Hepatocyte (in vitro differentiated cells): ENCODE results near the gene SLC17A2. TPM values are rescaled to one million over a fixed set of nuclear protein-coding genes. Genes with fewer than 3 reads are reported as not detected.
A peak's percentile ranks its signal among the peaks of the same experiment; 100 is the strongest.
"Not testable (repeated sequence)": the region's sequence is repeated elsewhere in the genome, so short reads cannot be mapped to it uniquely, and the experiment has no call there.

Source experiments
- DNase-seq: peaks from one replicate; pipeline ENCODE4 v3.0.0-alpha.2; 2016; ENCODE audit warnings: low spot score
- H2AFZ ChIP-seq: fragments of 200-600 bp; sonication (generic); 2 replicates; pipeline ENCODE4 v1.6.0; 2016; ENCODE audit warnings: antibody characterized with exemption, mild to moderate bottlenecking
- H3K27ac ChIP-seq: fragments of 200-600 bp; sonication (generic); 2 replicates; pipeline ENCODE4 v1.5.1; 2016; ENCODE audit warnings: mild to moderate bottlenecking
- H3K27me3 ChIP-seq: fragments of 200-600 bp; sonication (generic); 2 replicates; pipeline ENCODE4 v1.6.1; 2016
- H3K36me3 ChIP-seq: fragments of 200-600 bp; sonication (generic); replicated peaks from 2 replicates; pipeline ENCODE4 v1.5.1; 2016; ENCODE audit warnings: low read depth; ENCODE audit not compliant: insufficient read depth
- H3K4me1 ChIP-seq: fragments of 200-600 bp; sonication (generic); 2 replicates; pipeline ENCODE4 v1.5.1; 2016; ENCODE audit warnings: mild to moderate bottlenecking, moderate library complexity; ENCODE audit not compliant: insufficient read depth
- H3K4me2 ChIP-seq: fragments of 200-600 bp; sonication (generic); 2 replicates; pipeline ENCODE4 v1.6.0; 2016
- H3K4me3 ChIP-seq: fragments of 200-600 bp; sonication (generic); 2 replicates; pipeline ENCODE4 v1.5.1; 2016; ENCODE audit warnings: mild to moderate bottlenecking
- H3K79me2 ChIP-seq: fragments of 200-600 bp; sonication (generic); 2 replicates; pipeline ENCODE4 v1.6.0; 2017; ENCODE audit warnings: mild to moderate bottlenecking
- H3K9me2 ChIP-seq: fragments of 200-600 bp; sonication (generic); replicated peaks from 2 replicates; pipeline ENCODE4 v1.6.0; 2017; ENCODE audit warnings: mild to moderate bottlenecking; ENCODE audit not compliant: insufficient read depth
- H3K9me3 ChIP-seq: fragments of 200-600 bp; sonication (generic); 2 replicates; pipeline ENCODE4 v1.5.1; 2016; ENCODE audit warnings: low read depth, mild to moderate bottlenecking
- H4K20me1 ChIP-seq: fragments of 200-600 bp; sonication (generic); 2 replicates; pipeline ENCODE4 v1.6.0; 2016; ENCODE audit warnings: mild to moderate bottlenecking; ENCODE audit not compliant: insufficient read depth, poor library complexity, severe bottlenecking
- EZH2 ChIP-seq: fragments of 200-600 bp; sonication (generic); IDR thresholded peaks from 2 replicates; pipeline ENCODE4 v1.6.1; 2016; ENCODE audit warnings: antibody characterized with exemption, mild to moderate bottlenecking, borderline replicate concordance
- EZH2phosphoT487 ChIP-seq: fragments of 200-600 bp; sonication (generic); IDR thresholded peaks from one replicate; pipeline ENCODE4 v1.6.1; 2018; ENCODE audit warnings: antibody characterized with exemption, mild to moderate bottlenecking, low read depth, moderate library complexity; ENCODE audit not compliant: unreplicated experiment, severe bottlenecking
- WGBS: methylation state at CpG from one replicate; pipeline ENCODE4 v1.1.6; 2016; ENCODE audit warnings: low lambda C conversion rate; ENCODE audit errors: missing lambda C conversion rate; 5-methylcytosine and 5-hydroxymethylcytosine counted together
- polyA plus RNA-seq: library from polyadenylated mRNA; unstranded; fragments of >200 nt; fragmentation: Nextera tagmentation; extraction: Ambion mirVana; gene quantifications from 2 replicates; pipeline ENCODE4 v1.2.1, GENCODE V29; 2016
- total RNA-seq: library from RNA; depleted of rRNA; stranded (reverse); fragments of >200 nt; gene quantifications from 2 replicates; pipeline ENCODE4 v1.2.3, GENCODE V29; 2014
- TF ChIP-seq, protein P1 (sequence below): fragments of 200-600 bp; sonication (generic); IDR thresholded peaks from 2 replicates; pipeline ENCODE4 v1.5.1; 2016; ENCODE audit warnings: antibody characterized with exemption, mild to moderate bottlenecking; ENCODE audit not compliant: poor library complexity

Gene SLC17A2
- total and polyA plus RNA-seq, 2 experiments from 2014 or later, result 2.8 to 6.4 TPM

GRCh38 chr6:25946631-25947030, 16.1 kb upstream of the SLC17A2 start:
- H3K9me3 ChIP-seq, result no peaks in the 10 kb centered on the region
- H3K4me3 ChIP-seq, result no peak overlapping the region
- H3K36me3 ChIP-seq, result no peaks in the 10 kb centered on the region
- H3K27ac ChIP-seq, result no peak overlapping the region
- no peak overlapping the region for H2AFZ ChIP-seq
- DNase-seq, result no peak
- H4K20me1 ChIP-seq, result no peaks in the 10 kb centered on the region
- WGBS, result 81% methylated on average over 2 of the region's 2 CpGs
- no peak for TF ChIP-seq EZH2phosphoT487
- no peak for TF ChIP-seq EZH2
- TF ChIP-seq, protein P1, sequence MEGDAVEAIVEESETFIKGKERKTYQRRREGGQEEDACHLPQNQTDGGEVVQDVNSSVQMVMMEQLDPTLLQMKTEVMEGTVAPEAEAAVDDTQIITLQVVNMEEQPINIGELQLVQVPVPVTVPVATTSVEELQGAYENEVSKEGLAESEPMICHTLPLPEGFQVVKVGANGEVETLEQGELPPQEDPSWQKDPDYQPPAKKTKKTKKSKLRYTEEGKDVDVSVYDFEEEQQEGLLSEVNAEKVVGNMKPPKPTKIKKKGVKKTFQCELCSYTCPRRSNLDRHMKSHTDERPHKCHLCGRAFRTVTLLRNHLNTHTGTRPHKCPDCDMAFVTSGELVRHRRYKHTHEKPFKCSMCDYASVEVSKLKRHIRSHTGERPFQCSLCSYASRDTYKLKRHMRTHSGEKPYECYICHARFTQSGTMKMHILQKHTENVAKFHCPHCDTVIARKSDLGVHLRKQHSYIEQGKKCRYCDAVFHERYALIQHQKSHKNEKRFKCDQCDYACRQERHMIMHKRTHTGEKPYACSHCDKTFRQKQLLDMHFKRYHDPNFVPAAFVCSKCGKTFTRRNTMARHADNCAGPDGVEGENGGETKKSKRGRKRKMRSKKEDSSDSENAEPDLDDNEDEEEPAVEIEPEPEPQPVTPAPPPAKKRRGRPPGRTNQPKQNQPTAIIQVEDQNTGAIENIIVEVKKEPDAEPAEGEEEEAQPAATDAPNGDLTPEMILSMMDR, result no peak
- H3K79me2 ChIP-seq, result no peaks in the 10 kb centered on the region
- no peaks in the 10 kb centered on the region for H3K4me1 ChIP-seq
- H3K27me3 ChIP-seq, result no peaks in the 10 kb centered on the region
- H3K4me2 ChIP-seq, result no peak overlapping the region
- no peaks in the 10 kb centered on the region for H3K9me2 ChIP-seq

- not testable (repeated sequence) for H3K4me1 ChIP-seq, H3K4me2 ChIP-seq, H3K36me3 ChIP-seq, H3K27ac ChIP-seq, H3K4me3 ChIP-seq, H3K27me3 ChIP-seq, H3K79me2 ChIP-seq, H3K9me2 ChIP-seq, H3K9me3 ChIP-seq, DNase-seq, H2AFZ ChIP-seq, H4K20me1 ChIP-seq
- 100% methylated on average over 3 of the region's 3 CpGs for WGBS
Measured at GRCh38 chr6:25945738-25946137, 15.2 kb upstream of the SLC17A2 start.

- H3K9me2 ChIP-seq, result no peaks in the 10 kb centered on the region
- no peaks in the 10 kb centered on the region for H3K9me3 ChIP-seq
- no peaks in the 10 kb centered on the region for H3K4me1 ChIP-seq
- H4K20me1 ChIP-seq, result no peaks in the 10 kb centered on the region
- no peaks in the 10 kb centered on the region for H3K79me2 ChIP-seq
- no peaks in the 10 kb centered on the region for H3K36me3 ChIP-seq
- H3K4me3 ChIP-seq, result no peak overlapping the region
- TF ChIP-seq EZH2 (no peak), EZH2phosphoT487 (no peak)
- TF ChIP-seq, protein P1, result no peak
- DNase-seq, result no peak
- no peaks in the 10 kb centered on the region for H3K27me3 ChIP-seq
- no peak overlapping the region for H2AFZ ChIP-seq
- WGBS, result 70% methylated on average over 8 of the region's 8 CpGs
- H3K4me2 ChIP-seq, result peak overlapping the region; percentile 44
- no peak overlapping the region for H3K27ac ChIP-seq
Measured at GRCh38 chr6:25944688-25945574, 14.4 kb upstream of the SLC17A2 start.

GRCh38 chr6:25943887-25944286, 13.4 kb upstream of the SLC17A2 start:
- no peak overlapping the region for H3K4me2 ChIP-seq
- H2AFZ ChIP-seq, result no peak overlapping the region
- 78% methylated on average over 1 of the region's 1 CpG for WGBS
- H3K9me2 ChIP-seq, result no peaks in the 10 kb centered on the region
- H3K4me1 ChIP-seq, result no peaks in the 10 kb centered on the region
- H3K4me3 ChIP-seq, result no peak overlapping the region
- H4K20me1 ChIP-seq, result no peaks in the 10 kb centered on the region
- H3K27ac ChIP-seq, result no peak overlapping the region
- TF ChIP-seq, protein P1, result no peak
- TF ChIP-seq EZH2, result no peak
- no peak for TF ChIP-seq EZH2phosphoT487
- no peaks in the 10 kb centered on the region for H3K27me3 ChIP-seq
- H3K79me2 ChIP-seq, result no peaks in the 10 kb centered on the region
- DNase-seq, result no peak
- no peaks in the 10 kb centered on the region for H3K36me3 ChIP-seq
- H3K9me3 ChIP-seq, result no peaks in the 10 kb centered on the region
